ENCODE measurements around the gene MEGF11.

MEGF11 gene

DNA sequence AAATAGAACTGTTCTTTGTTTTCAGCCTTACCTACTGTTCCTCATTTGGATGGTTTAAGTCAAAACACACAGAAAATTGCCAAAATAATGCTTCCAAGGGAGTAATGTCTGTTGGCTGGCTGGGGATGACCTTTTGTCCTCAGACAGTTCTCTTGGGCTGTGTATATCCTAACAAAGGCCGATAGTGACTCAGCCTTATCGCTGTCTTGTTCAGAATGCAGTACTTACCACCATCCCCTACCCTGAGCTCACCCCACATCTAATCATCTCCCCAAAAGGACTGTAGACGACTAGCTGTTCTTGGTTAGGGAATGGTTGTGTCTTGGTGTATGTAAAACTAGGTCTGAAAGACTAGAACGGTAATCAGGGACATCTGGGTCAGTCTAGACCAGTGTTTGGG is 349.2 kb downstream of the MEGF11 start:
- CTCF ChIA-PET = no interaction called here
- TF ChIP-seq ELF4 (IDR thresholded peaks at IDR 0.05) = no peak
- TF ChIP-seq SP1 (IDR thresholded peaks at IDR 0.05) = no peak
- POLR2A ChIA-PET = no interaction called here
- DNase-seq (ENCODE audit: extremely low spot score) = no peak

DNA sequence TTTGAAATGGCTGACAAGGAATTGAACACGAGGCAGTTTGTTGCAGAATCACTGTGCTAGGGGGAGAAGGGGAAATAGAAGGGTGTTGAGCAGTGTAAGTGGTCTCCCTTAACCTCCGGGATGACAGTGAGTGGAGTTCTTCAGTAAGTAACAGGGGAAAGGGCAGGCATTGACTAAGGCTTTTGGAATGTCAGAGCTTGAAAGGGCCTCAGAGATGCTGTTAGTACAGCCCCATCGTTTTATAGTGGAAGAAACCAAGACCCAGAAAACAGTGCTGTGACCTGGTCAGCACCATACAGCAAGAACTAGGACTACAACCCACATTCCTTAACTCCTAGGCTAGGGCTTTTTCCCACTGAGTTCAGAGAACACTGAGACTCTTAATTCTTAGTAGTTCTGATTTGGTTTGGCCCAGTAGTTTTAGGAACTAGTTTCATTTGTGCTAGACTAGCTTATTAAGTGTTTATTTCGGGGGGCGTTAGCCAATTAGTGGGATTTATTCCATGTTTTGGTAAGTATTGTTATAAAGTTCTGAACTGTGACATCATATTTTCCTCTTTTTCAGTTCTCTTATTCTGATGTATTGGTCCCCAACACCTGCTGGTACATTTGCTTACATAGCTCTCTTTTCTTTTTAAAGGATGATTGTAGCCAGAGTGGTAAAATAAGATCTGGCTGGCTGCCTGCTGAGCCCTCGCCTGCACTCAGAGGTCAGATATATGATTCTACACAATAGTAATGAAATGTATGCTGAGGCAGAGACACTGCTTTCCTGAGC is 350.1 kb downstream of the MEGF11 start:
- CTCF ChIA-PET = interaction anchor here (0.6 kb wide), 1 partner anchor 8 kb away, joined by 3 read pairs; no protein-coding TSS in a partner anchor
- POLR2A ChIA-PET = no interaction called here

DNA sequence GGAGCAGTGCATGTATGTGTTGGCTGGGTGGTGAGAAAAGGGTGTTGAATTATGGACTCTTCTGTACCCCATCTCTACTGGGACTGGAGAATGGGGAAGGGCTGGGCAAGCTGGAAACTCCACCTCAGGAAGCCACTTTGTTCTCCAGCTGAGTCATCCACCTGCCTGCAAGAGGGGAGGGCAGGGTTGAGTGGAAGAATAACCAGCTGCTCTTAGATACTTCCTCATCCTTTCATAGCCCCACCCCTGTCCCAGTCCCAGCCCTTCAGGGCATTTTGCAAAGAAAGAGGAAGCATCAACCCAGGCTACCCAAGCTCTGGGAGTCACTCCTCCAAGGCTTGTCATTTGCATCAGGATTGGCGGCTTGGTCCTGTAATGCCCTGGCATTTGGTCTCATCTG is 351.2 kb downstream of the MEGF11 start:
- CTCF ChIA-PET = interaction anchor here (1.0 kb wide), 1 partner anchor 8 kb away, joined by 4 read pairs; no protein-coding TSS in a partner anchor
- TF ChIP-seq NFRKB (IDR thresholded peaks at IDR 0.05) = no peak
- TF ChIP-seq SUZ12 (IDR thresholded peaks at IDR 0.05) = no peak
- TF ChIP-seq LEF1 (IDR thresholded peaks at IDR 0.05; ENCODE audit: borderline replicate concordance) = no peak
- TF ChIP-seq SP1 (IDR thresholded peaks at IDR 0.05) = no peak
- TF ChIP-seq TARDBP (IDR thresholded peaks at IDR 0.05) = no peak
- TF ChIP-seq ELF4 (IDR thresholded peaks at IDR 0.05) = no peak
- TF ChIP-seq, protein P1, sequence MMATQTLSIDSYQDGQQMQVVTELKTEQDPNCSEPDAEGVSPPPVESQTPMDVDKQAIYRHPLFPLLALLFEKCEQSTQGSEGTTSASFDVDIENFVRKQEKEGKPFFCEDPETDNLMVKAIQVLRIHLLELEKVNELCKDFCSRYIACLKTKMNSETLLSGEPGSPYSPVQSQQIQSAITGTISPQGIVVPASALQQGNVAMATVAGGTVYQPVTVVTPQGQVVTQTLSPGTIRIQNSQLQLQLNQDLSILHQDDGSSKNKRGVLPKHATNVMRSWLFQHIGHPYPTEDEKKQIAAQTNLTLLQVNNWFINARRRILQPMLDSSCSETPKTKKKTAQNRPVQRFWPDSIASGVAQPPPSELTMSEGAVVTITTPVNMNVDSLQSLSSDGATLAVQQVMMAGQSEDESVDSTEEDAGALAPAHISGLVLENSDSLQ (IDR thresholded peaks at IDR 0.05) = no peak
- TF ChIP-seq BHLHE40 (IDR thresholded peaks at IDR 0.05; ENCODE audit: borderline replicate concordance) = no peak
- TF ChIP-seq FOXM1 (IDR thresholded peaks at IDR 0.05; ENCODE audit: borderline replicate concordance) = no peak
- DNase-seq (ENCODE audit: extremely low spot score) = no peak
- POLR2A ChIA-PET = interaction anchor here (0.9 kb wide), 1 partner anchor 32 kb away, joined by 3 read pairs; no protein-coding TSS in a partner anchor

More for the DNA sequence above, 350.1 kb downstream of the MEGF11 start:
- TF ChIP-seq, protein P1 (IDR thresholded peaks at IDR 0.05) = no peak
- TF ChIP-seq ARNT (IDR thresholded peaks at IDR 0.05) (no peak), TARDBP (IDR thresholded peaks at IDR 0.05) (no peak), SP1 (IDR thresholded peaks at IDR 0.05) (no peak), LEF1 (IDR thresholded peaks at IDR 0.05; ENCODE audit: borderline replicate concordance) (no peak), BHLHE40 (IDR thresholded peaks at IDR 0.05; ENCODE audit: borderline replicate concordance) (no peak), NFRKB (IDR thresholded peaks at IDR 0.05) (no peak), SUZ12 (IDR thresholded peaks at IDR 0.05) (no peak), HDGF (IDR thresholded peaks at IDR 0.05; ENCODE audit: borderline replicate concordance) (no peak), FOXM1 (IDR thresholded peaks at IDR 0.05; ENCODE audit: borderline replicate concordance) (no peak), ELF4 (IDR thresholded peaks at IDR 0.05) (no peak)
- peak; percentile 3 for DNase-seq (ENCODE audit: extremely low spot score)

DNA sequence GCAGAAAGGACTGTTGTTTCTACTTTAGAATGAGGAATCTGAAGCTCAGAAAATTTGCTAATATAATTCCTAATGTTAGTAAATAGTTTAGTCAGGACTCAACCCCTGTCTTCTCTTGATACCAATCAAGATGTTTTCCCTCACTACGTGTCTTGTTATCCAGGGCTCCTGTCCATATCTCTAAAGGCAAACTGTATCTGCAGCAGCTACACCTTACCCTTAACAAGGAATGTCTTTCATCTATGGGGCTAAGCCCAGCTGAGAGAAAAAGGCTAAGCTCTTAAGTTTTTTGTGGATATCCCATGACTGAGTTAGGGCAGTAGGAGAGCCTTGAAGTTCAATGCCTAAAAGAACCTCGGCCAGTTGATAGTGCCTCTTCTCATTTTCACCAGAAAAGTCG is 351.7 kb downstream of the MEGF11 start:
- ChIA-PET POLR2A (interaction anchor here (0.9 kb wide), 1 partner anchor 32 kb away, joined by 3 read pairs; no protein-coding TSS in a partner anchor), CTCF (interaction anchor here (0.8 to 1.0 kb wide), 2 partner anchors 9 to 27 kb away, joined by 3 to 4 read pairs; no protein-coding TSS in a partner anchor)
- no peak for DNase-seq (ENCODE audit: extremely low spot score)
- TF ChIP-seq SP1 (IDR thresholded peaks at IDR 0.05) (no peak), ARNT (IDR thresholded peaks at IDR 0.05) (no peak), L3MBTL2 (conservative IDR thresholded peaks at IDR 0.05) (no peak), BHLHE40 (IDR thresholded peaks at IDR 0.05; ENCODE audit: borderline replicate concordance) (no peak), LEF1 (IDR thresholded peaks at IDR 0.05; ENCODE audit: borderline replicate concordance) (no peak), FOXM1 (IDR thresholded peaks at IDR 0.05; ENCODE audit: borderline replicate concordance) (no peak), SUZ12 (IDR thresholded peaks at IDR 0.05) (no peak), FOXK2 (IDR thresholded peaks at IDR 0.05) (no peak), FOXA1 (IDR thresholded peaks at IDR 0.05) (no peak), ELF4 (IDR thresholded peaks at IDR 0.05) (no peak), TARDBP (IDR thresholded peaks at IDR 0.05) (no peak), CTBP1 (IDR thresholded peaks at IDR 0.05; ENCODE audit: borderline replicate concordance) (no peak), HDGF (IDR thresholded peaks at IDR 0.05; ENCODE audit: borderline replicate concordance) (no peak)
- TF ChIP-seq, protein P1 (IDR thresholded peaks at IDR 0.05) = no peak

DNA sequence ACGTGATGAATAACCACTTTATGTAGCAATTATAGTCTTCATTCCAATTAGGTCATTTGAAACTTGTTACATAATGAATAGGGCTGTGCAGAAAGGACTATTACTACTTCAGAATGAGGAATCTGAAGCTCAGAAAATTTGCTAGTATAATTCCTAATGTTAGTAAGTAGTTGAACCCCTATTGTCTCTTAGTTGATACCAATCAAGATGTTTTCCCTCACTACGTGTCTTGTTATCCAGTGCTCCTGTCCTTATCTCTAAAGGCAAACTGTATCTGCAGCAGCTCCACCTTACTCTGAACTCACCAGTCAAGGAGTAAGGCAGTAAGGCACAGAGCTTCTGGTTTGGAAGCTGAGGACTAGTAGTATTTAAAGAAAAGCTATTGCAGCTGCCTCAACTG is 352.2 kb downstream of the MEGF11 start:
- ChIA-PET POLR2A (no interaction called here), CTCF (interaction anchor here (0.6 to 1.0 kb wide), 3 partner anchors 9 to 75 kb away, joined by 3 to 4 read pairs (median 3); no protein-coding TSS in a partner anchor)
- no peak for TF ChIP-seq SP1 (IDR thresholded peaks at IDR 0.05)
- TF ChIP-seq, protein P1 (IDR thresholded peaks at IDR 0.05) = no peak
- no peak for TF ChIP-seq BHLHE40 (IDR thresholded peaks at IDR 0.05; ENCODE audit: borderline replicate concordance)
- TF ChIP-seq FOXK2 (IDR thresholded peaks at IDR 0.05) = no peak
- TF ChIP-seq ARNT (IDR thresholded peaks at IDR 0.05) = no peak
- TF ChIP-seq SUZ12 (IDR thresholded peaks at IDR 0.05) = no peak
- TF ChIP-seq NFRKB (IDR thresholded peaks at IDR 0.05) = no peak
- no peak for TF ChIP-seq ZNF384 (IDR thresholded peaks at IDR 0.05)
- no peak for TF ChIP-seq ELF4 (IDR thresholded peaks at IDR 0.05)
- TF ChIP-seq FOXA1 (IDR thresholded peaks at IDR 0.05) = no peak
- no peak for DNase-seq (ENCODE audit: extremely low spot score)

DNA sequence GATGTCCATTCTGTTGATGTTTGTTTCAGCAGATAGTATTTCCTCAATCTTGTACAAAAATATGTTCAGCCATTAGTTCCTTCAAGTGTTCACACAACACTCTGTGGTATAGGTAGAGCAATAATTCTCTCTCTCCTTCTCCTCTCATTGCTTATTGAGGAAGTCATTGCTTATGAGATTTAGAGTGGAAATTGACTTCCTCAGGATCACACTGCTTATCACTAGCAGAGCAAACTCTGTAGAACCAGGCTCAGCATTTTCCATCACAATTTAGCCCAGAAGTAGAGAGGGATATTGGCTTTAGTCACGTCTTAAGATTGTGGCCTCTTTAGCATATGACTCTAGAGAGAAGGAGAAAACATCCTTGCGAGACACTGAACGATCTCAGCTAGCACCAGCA is 353.1 kb downstream of the MEGF11 start:
- TF ChIP-seq NFRKB (IDR thresholded peaks at IDR 0.05) = no peak
- TF ChIP-seq HDGF (IDR thresholded peaks at IDR 0.05; ENCODE audit: borderline replicate concordance) = no peak
- no peak for TF ChIP-seq TARDBP (IDR thresholded peaks at IDR 0.05)
- CTCF ChIA-PET = no interaction called here
- no peak for DNase-seq (ENCODE audit: extremely low spot score)
- POLR2A ChIA-PET = no interaction called here
